Fibroblast of upper back skin (primary cell): ENCODE data around the gene KLK12.

Experiments used
- DNase-seq: peaks from one replicate; pipeline ENCODE4 v3.0.0-alpha.2; 2013

The KLK12 gene, protein sequence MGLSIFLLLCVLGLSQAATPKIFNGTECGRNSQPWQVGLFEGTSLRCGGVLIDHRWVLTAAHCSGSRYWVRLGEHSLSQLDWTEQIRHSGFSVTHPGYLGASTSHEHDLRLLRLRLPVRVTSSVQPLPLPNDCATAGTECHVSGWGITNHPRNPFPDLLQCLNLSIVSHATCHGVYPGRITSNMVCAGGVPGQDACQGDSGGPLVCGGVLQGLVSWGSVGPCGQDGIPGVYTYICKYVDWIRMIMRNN

GRCh38 chr19:51034704-51035103 is at the start of gene KLK12:
TSS of gene KLK12 (minus strand) at chr19:51035002. CDS start at chr19:51034621, 381 bp downstream.
- no peak for DNase-seq

DNA sequence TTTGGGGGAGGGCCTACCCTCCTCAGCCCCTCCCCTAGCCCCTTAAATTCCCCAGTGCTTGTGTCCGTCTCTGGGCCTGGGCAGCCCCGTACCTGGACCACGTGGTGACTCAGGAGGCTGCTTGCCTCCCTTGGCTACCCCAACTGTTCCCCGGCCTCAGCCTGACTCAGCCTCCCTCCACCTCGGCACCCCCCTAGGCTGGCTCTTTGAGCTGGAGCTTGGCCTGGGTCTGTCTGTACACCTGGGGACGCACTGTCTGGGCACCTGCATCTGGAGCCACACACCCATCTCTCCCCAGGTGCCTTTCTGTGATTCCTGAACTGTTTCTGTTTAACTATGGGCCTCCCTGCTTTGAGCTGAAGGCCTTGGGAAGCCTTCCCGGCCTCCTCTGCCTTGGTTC is 49.7 kb upstream of the KLK12 start:
- no peak for DNase-seq

- no peak for DNase-seq
These were observed 49.0 kb upstream of the KLK12 start for GRCh38 chr19:51083783-51084182.

GRCh38 chr19:51083181-51083580 is 48.4 kb upstream of the KLK12 start:
- no peak for DNase-seq

DNA sequence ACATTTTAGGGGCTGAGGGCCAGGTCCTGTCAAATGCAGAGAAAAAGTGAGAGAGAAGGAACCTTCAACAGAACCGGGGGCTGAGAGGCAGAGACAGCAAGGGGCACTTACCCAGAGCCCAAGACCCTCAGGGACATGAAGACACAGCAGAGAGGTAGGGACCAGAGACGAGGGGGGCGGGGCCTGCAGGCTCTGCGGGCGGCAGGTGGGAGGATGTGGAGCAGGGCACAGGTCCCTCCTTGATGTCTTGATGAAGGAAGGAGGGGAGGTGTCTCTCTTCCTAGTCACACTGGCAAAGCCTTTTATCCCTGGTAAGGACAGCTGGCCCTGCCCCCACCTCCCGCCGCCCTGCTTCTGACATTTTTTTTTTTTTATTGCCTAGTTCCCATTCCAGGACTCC is 47.8 kb upstream of the KLK12 start, which contains the start of gene KLK14:
TSS of gene KLK14 (minus strand) at position 277 of the 400 bp plus-strand sequence. CDS start at position 4, 273 bp downstream.
- no peak for DNase-seq

- DNase-seq, result no peak
These were observed 46.7 kb upstream of the KLK12 start for GRCh38 chr19:51081476-51081875.

DNA sequence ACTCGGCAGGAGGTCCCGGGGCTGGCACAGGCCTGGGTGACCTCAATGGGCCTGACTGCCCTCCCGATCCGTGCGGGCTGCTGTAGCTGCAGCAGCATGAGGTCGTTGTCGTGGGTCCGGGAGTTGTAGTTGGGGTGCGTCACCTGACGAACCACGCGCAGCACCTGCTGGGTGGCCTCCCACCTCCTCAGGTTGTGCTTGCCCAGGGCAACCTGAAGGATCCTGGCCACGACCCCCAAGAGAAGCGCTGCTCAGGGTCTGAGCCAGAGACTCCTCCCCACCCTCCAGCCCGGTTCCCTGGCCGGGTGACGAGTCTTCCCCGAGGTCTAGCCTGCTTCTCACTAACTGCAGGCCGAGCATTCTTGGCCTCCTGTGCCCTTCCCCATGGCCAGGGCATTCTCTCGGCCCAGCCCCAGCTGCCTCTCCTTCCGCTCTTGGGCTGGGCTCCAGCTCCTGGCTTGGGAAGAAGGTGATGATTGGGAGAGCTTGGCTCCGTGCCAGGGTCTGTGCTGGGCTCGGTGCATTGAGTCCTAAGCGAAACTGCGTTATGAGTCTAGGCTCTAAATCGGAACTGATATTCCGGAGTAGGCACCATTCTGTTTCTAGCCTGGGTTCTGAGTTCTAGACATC is 44.8 kb upstream of the KLK12 start:
- DNase-seq, result no peak

DNA sequence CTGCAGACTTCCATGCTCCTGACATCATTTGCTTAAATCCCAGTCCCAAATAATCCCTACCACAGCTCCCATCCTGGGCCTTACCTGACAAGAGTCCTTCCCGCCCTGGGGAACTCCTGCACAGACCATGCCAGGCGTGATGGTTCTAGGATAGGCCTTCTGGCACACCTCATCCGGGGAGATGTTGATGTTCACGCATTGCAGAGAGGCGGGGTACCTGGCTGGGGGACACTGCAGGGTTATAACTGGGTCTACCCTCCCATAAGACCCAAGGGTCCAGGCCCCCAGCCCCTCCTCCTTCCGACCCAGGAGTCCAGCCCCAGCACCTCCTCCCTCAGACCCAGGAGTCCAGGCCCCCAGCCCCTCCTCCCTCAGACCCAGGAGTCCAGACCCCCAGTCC is 43.9 kb upstream of the KLK12 start:
- no peak for DNase-seq

GRCh38 chr19:51078104-51078503 is 43.3 kb upstream of the KLK12 start:
- no peak for DNase-seq

DNA sequence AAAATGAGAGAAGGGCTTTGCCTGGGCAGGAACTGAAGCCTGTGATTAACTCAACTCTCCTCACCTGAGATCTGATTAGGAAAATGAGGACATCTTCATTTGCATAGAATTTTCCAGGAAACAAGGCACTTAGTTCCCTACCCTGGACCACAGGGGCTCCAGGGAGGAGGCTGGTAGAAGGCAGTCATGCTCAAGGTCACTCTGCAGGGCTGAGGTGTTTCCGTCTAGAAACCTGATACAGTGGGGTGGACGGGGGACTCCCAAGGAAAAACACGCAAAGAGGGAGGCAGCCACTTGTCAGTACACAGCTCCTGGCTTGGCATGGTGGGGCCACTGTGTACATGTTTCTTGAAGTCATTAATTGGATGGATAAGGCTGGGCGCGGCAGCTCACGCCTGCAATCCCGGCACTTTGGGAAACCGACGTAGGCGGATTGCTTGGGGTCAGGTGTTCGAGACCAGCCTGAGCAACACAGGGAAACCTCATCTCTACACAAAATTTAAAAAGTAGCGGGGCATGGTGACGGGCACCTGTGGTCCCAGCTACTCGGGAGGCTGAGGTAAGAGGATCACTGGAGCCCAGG is 41.9 kb upstream of the KLK12 start:
- no peak for DNase-seq

DNA sequence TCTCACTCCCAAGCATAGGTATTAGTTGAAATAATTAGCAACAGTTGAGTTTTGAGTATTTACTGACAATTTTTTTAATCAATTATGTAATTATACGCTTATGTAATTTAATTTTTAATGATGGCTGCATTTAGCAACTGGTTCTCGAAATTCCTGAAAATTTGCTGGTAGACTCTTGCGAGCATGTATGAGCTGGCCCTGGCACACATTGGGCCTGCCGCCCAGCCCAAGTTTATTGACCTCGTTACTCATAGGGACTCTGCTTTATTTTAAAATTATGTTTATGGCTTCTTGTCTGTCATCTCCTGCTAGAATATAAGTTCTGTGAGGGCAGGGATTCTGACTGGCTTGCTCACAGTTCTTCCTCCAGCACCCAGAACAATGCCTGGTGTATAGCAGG is 41.2 kb upstream of the KLK12 start:
- no peak for DNase-seq

- DNase-seq, result no peak
These were observed 36.2 kb upstream of the KLK12 start for GRCh38 chr19:51071095-51071405.

GRCh38 chr19:51070334-51071094 is 35.7 kb upstream of the KLK12 start:
- DNase-seq, result no peak

- DNase-seq, result no peak
These were observed 31.8 kb upstream of the KLK12 start for GRCh38 chr19:51066393-51067186.

DNA sequence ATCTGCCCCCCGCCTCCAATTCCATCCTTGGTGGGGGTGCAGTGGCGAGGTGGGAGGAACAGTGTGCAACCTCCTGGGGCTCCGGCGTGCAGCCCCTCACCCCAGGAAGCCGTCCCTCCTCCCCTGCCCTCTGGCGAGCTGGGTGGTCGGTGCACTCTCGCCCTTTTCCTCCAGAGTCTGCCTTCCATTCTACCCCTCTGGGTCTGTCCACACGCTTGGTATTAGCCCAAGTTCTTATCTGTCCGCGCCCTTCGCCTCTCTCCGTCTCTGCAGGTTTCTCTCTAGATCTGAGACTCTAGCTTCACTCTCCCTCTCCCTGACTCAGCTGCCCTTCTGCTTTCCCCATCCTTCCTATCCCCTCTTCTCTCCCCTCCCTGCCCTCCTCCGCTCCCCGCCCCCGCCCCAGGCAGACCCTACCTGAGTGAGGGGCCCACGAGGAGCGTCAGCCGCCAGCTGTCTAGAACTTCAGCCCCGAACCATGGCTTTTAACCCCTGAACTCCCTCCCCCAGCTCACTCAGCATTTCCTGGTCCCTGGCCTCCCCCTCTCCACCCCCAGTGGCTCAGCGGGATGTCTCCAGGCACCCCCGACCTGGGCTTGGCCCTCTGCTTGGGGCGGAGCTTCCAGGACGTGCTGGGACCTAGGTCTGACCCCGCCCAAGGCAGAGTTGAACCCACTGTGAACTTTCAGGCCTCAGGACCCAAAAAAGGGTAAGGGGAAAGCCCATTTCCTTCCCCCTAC is 30.6 kb upstream of the KLK12 start:
- no peak for DNase-seq

DNA sequence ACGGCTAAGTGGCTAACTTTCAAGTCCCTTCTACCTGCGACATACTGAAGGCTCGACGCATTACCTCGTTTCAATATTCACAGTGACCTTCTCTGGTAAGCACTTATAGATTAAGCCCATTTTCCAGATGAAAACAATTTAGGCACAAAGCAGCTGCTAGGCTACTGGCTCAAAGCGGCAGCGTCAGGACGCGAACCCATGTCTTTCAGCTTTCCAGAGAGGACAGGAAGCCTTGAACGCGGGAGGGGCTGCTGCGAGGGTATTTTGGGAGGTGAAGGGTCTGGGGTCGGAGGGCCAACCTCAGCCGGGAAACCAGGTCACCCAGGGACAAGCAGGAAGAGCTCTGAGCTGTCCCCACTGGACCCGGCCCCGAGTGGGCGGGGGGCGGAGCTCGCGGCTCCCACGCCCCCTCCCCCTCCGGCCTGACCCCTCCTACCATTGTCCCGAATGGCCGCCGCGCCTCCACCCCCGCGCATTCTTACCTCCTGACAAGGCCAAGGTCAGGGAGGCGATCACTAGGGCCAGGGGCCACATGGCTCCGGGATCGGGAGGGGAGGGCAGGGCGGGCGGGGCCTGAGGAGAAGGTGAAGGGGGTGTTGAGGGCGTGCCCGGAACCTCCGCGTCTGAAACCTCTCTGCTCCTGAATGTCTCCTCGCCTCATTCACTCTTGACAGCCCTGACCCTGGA is 29.9 kb upstream of the KLK12 start, which contains the start of gene KLK13:
TSS of gene KLK13 (minus strand) at position 559 of the 687 bp plus-strand sequence. CDS start at position 534, 25 bp downstream.
- DNase-seq, result no peak

DNA sequence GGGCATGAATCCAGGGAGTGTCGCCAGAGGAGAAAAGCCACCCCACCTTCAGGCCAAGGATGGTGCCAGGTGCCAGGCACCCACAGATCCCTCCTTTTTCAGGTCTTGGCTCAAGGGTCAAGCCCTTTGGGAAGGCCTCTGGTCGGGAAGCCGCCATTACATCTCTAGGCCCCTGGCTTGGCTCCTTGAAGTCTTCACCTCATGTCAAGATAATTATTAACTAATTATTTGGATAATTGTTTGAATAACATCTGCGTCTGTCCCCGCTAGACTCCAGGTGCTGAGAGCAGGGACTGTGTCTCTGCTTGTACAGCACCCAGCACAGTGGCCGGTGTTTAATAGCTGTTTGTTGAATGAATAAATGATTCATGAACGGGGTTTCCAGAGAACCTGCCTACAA is 28.9 kb upstream of the KLK12 start:
- DNase-seq, result no peak

DNA sequence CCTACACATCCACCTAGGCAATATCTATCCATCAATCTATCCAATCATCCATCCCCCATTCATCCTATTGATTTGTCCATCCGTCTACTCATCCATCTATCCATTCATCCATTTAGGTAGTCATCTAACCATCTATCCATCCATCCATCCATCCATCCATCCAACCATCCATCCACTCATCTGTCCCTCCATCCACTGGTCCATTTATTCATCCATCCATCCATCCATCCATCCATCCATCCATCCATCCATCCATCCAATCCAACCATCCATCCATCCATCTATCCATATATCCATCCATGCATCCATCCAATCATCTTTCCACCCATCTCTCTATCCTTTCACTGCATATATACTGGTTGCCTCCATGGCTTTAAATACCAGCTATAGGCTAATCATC is 26.2 kb upstream of the KLK12 start:
- no peak for DNase-seq

DNA sequence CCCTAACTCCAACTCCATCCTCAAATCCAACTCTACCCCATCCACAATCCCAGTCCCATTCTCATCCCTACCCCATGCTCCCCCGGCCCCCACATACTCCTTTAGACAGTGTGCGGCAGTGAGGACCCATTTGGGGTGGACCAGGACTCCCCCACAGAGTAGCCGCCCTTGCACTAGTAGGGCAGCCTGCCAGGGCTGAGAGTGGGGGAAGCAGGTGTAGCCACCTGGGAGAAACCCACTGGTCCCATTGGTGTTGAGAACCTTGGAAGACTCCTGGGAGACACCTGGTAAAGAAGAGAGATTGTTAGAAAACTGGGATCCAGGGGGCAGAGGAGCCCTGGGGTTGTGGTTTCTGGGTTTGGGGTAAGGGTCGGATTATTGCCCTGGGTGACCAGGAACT is 25.5 kb upstream of the KLK12 start:
- DNase-seq, result no peak

DNA sequence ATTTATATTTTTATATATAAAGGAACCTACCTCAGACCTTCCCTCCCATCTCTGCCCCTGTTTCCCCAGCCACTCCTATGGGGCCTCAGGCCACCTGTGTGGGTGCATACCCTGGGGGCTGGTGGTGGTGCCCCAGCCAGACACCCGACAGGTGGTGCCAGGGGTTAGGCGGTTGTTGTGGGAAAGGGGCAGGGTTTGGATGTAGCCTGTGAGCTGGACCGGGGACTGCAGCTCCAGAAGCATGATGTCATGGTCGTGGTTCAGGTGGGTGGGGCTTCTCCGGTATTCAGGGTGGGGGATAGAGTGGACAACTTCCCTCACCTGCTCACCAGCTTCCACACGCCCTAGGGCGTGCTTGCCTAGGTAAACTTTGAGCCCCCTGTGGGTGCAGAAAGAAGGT is 24.9 kb upstream of the KLK12 start:
- no peak for DNase-seq

GRCh38 chr19:51055866-51056265 is 21.1 kb upstream of the KLK12 start:
- DNase-seq, result no peak

DNA sequence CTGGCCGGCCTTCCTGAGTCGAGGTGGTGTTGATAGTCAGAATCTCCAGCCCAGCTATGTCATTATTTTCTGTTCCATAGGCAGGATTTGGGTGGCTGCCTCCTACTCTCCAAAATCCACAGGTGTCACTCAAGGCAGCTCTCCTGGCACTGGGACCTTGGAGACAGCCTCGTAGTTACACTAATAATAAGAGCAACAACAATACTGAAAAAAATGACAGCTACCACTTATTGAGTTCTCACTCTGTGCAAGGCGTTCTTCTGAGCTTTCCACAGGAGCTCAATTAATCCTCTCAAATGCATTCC is 12.2 kb upstream of the KLK12 start:
- no peak for DNase-seq
